AG04449 (cell line): Measurements from ENCODE around the gene CHCHD10.

Source experiments
- CTCF ChIA-PET: fragments of 350-600 bp; formaldehyde crosslinking; extraction: SDS; loops from one replicate; lab custom pipeline; 2021; ENCODE audit warnings: antibody characterized with exemption; lab: Yijun Ruan, JAX
- POLR2A ChIA-PET: fragments of 400-600, 350-600 bp; formaldehyde crosslinking; extraction: SDS; loops from one replicate; lab custom pipeline; 2020; ENCODE audit warnings: antibody characterized with exemption, inconsistent platforms; lab: Yijun Ruan, JAX
- DNase-seq: peaks from one replicate; pipeline ENCODE4 v3.0.0-alpha.2; 2010; ENCODE audit warnings: low read depth, low spot score
- H3K4me3 ChIP-seq: 2 replicates; pipeline ENCODE4 v1.5.1; 2011; ENCODE audit warnings: low read depth, mild to moderate bottlenecking, control low read depth, low read length
- TF ChIP-seq, protein P1 (sequence below): IDR thresholded peaks from one replicate; pipeline ENCODE4 v1.5.1; 2011; ENCODE audit warnings: mild to moderate bottlenecking, moderate library complexity, low read length, control low read depth, inconsistent platforms; ENCODE audit not compliant: insufficient read depth; ENCODE audit errors: missing control alignments

The CHCHD10 gene

DNA sequence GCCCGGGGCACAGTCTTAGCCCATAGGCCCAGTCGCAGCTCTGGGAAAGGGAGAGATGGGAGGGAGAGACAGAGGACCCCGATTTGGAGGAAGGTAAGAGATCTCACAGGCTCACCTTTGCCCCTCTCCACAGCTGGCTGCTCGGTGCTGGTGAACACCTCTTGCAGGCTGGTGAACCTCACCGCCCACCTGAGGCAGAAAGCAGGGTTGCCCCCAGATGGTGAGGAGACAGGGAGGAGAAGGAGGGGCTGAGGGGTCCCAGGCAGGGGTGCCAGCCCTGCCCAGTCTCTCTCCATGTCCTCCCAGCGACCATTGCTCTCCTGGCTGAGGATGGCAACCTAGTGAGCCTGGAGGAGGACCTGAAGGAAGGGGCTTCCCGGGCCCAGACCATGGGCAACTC, 3.8 kb downstream of the CHCHD10 start:
- no peak for DNase-seq
- ChIA-PET POLR2A (interaction anchor here (0.5 kb wide), 1 partner anchor 58 kb away, joined by 3 read pairs; no protein-coding TSS in a partner anchor), CTCF (interaction anchor here (0.6 to 17.1 kb wide), 4 partner anchors 8 to 84 kb away, joined by 3 to 387 read pairs (median 4); partner anchors contain the start of gene ZNF70)
- peak overlapping the region; percentile 12; the same call in 1 of the 2 replicates for H3K4me3 ChIP-seq
- TF ChIP-seq, protein P1, sequence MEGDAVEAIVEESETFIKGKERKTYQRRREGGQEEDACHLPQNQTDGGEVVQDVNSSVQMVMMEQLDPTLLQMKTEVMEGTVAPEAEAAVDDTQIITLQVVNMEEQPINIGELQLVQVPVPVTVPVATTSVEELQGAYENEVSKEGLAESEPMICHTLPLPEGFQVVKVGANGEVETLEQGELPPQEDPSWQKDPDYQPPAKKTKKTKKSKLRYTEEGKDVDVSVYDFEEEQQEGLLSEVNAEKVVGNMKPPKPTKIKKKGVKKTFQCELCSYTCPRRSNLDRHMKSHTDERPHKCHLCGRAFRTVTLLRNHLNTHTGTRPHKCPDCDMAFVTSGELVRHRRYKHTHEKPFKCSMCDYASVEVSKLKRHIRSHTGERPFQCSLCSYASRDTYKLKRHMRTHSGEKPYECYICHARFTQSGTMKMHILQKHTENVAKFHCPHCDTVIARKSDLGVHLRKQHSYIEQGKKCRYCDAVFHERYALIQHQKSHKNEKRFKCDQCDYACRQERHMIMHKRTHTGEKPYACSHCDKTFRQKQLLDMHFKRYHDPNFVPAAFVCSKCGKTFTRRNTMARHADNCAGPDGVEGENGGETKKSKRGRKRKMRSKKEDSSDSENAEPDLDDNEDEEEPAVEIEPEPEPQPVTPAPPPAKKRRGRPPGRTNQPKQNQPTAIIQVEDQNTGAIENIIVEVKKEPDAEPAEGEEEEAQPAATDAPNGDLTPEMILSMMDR = no peak

DNA sequence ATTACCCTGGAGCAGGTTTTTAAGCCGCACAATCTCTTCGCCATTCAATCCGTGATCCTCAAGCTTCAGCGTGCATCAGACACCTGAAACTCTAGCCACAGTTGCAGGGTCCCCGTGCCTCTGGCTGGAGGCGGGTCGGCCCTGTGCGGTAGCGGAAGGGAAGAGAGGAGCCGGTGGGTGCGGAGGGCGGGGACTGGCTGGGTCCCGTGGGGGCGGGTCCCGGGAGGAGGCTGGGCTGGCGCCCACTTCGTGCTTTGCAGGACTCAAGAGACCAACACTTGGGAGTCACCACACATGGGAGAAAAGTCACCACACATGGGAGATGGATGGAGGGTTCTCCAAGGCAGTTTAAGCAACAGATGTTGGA, 4.2 kb downstream of the CHCHD10 start:
- CTCF ChIA-PET = interaction anchor here (0.6 to 17.1 kb wide), 5 partner anchors 8 to 85 kb away, joined by 3 to 387 read pairs (median 4); partner anchors contain the start of gene ZNF70
- TF ChIP-seq, protein P1 = no peak
- DNase-seq = no peak
- POLR2A ChIA-PET = no interaction called here
- peak overlapping the region; percentile 36 for H3K4me3 ChIP-seq

DNA sequence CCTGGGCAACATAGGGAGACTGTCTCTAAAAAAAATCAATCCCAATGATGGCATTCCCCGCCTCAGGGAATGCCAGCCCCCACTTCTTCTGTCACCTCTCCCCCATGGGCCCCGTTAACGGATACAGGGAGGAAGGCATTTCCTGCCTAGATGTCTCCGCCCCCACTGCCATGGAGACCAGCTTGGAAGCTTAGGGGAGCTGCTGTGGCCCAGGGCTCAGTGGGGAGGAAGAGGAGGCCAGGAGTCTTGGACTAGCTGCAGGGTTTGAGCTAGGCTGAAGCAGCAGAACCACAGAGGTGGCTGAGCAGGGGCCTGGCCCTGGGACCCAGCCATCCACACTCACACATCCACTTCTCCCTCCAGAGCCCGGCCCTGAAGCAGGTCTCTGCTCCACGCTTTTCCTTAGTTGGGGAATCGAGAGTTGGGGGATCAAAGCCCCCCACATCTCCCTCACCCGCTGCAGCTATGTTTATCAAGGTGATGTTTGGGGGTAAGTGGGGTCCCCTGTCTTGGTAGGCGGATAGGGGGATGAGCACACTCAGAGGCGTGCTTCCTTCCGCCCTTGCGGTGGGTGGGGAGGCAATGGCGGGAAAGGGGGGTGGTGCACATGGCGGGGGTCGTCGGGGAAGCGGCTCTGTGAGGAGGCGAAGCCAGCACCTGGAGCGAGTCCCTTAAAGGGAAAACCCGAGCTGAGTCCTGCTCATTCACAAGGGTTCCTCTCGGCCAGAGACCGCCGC, 4.8 kb downstream of the CHCHD10 start, which contains the start of gene C22orf15:
C22orf15 (plus strand) TSS at position 149 of the 737 bp plus-strand sequence; CDS start at position 466, 317 bp downstream.
- peak within 1 kb of the TSS; percentile 36 for H3K4me3 ChIP-seq
- TF ChIP-seq, protein P1 = no peak
- no peak for DNase-seq
- POLR2A ChIA-PET = no interaction called here
- CTCF ChIA-PET = interaction anchor here (0.6 to 17.1 kb wide), 6 partner anchors 9 to 402 kb away, joined by 3 to 387 read pairs (median 4); partner anchors contain the start of gene ZNF70

DNA sequence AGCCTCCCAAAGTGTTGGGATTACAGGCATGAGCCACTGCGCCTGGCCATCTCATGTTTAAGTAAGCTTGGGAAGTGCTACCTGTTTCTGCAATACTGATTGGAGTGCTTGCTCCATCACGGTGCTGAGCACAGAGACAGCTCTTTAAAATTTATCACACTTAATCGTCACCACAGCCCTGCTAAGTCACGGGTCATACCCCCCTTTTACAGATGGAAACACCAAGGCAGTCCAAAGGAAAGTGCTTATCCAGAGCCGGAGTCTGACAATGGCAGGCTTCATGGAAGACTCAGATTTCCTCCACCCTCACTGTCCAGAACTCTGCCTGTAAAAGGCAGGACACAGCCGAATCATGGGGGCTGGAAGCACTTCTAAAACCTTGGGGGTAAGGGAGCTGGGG, 7.7 kb downstream of the CHCHD10 start:
- POLR2A ChIA-PET = interaction anchor here (0.8 kb wide), 1 partner anchor 21 kb away, joined by 3 read pairs; no protein-coding TSS in a partner anchor
- H3K4me3 ChIP-seq = no peak overlapping the region
- DNase-seq = no peak
- CTCF ChIA-PET = interaction anchor here (0.9 to 1.9 kb wide), 4 partner anchors 8 to 90 kb away, joined by 3 to 7 read pairs (median 6); no protein-coding TSS in a partner anchor
- TF ChIP-seq, protein P1 = no peak

DNA sequence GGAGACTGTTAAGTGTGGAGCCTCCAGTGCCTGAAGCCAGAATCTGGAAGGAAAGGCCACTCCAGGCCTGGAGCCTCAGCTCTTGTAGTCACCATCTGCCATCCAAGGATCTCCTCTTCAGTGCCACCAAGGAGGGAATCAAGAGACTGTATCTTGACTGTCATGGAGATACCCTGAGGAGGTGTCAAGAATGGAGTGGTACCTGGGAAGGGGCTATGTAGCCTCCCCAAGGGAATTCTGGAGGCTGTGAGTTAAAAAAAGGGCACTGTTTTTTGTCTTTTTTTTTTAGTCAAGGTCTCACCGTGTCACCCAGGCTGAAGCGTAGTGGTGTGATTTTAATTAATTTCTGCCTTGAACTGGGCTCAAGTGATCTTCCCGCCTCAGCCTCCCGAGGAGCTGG, 8.2 kb downstream of the CHCHD10 start:
- TF ChIP-seq, protein P1 = no peak
- ChIA-PET POLR2A (interaction anchor here (0.8 kb wide), 1 partner anchor 21 kb away, joined by 3 read pairs; no protein-coding TSS in a partner anchor), CTCF (interaction anchor here (0.9 to 1.9 kb wide), 4 partner anchors 9 to 90 kb away, joined by 3 to 7 read pairs (median 6); no protein-coding TSS in a partner anchor)
- no peak overlapping the region for H3K4me3 ChIP-seq
- no peak for DNase-seq

DNA sequence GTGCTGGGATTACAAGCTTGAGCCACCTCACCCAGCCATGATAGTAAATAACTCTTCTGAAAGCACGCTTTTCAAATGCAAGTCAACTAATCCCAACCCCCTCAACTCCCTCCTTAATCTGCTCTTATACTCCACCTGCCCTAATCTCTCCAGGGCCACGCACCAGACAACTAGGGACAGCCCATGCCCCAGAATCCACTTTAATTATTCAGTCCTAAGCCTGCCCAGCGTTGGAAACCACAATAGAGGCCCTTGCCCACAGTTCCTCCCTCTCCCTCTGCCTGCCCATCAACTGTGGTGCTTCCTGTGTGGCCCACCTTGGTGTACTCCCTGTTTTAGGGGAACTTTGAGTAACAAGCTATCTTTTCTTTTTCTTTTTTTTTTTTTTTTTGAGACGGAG, 10.9 kb downstream of the CHCHD10 start:
- TF ChIP-seq, protein P1 = no peak
- H3K4me3 ChIP-seq = no peak overlapping the region
- CTCF ChIA-PET = interaction anchor here (1.5 kb wide), 1 partner anchor 10 kb away, joined by 5 read pairs; no protein-coding TSS in a partner anchor
- no peak for DNase-seq
- POLR2A ChIA-PET = no interaction called here
